Cardiac fibroblast (primary cell): Measurements from ENCODE around the gene BCL2.

Experiments
- DNase-seq, 2 donors: peaks; one replicate each; pipeline versions ENCODE4 v3.0.0 to v3.0.0-alpha.2; 2010; ENCODE audit warnings: low read depth in 2 of 2
- H3K4me3 ChIP-seq, 2 donors: replicated peaks in 1 of 2; 1 replicate in 1 of 2; 2 replicates in 1 of 2; pipeline ENCODE4 v1.5.1; 2011; ENCODE audit warnings: low read depth in 2 of 2, low read length in 2 of 2, mild to moderate bottlenecking in 2 of 2, moderate library complexity in 1 of 2
- TF ChIP-seq, protein P1 (sequence below): IDR thresholded peaks from one replicate; pipeline ENCODE4 v1.5.1; 2011; ENCODE audit warnings: low read depth, mild to moderate bottlenecking, low read length, inconsistent platforms

The BCL2 gene

DNA sequence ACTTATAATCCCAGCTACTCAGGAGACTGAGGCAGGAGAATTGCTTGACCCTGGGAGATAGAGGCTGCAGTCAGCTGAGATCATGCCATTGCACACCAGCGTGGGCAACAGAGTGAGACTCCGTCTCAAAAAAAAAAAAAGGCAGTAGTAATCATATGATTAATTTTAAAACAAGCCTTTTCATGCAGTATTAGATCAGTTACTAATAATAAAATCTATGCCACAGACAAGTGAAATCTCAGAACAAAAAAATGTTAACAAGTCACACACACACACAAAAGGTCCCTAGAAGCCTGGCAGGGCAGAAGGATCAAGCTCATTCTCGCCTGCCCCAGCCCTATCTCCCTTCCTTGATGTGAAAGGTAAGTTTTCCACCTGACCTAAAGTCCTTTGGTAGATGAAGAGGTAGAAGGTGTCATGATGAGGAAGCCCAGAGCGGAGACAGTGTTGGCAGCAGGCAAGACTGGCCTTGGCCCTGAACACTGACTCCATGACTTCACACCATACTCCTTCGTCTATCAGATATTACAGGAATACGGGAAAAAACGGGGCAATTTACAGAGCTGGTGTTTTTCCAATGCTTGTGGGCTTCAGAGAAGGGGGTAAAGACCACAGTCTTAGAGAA, 36.8 kb upstream of the BCL2 start:
- TF ChIP-seq, protein P1, sequence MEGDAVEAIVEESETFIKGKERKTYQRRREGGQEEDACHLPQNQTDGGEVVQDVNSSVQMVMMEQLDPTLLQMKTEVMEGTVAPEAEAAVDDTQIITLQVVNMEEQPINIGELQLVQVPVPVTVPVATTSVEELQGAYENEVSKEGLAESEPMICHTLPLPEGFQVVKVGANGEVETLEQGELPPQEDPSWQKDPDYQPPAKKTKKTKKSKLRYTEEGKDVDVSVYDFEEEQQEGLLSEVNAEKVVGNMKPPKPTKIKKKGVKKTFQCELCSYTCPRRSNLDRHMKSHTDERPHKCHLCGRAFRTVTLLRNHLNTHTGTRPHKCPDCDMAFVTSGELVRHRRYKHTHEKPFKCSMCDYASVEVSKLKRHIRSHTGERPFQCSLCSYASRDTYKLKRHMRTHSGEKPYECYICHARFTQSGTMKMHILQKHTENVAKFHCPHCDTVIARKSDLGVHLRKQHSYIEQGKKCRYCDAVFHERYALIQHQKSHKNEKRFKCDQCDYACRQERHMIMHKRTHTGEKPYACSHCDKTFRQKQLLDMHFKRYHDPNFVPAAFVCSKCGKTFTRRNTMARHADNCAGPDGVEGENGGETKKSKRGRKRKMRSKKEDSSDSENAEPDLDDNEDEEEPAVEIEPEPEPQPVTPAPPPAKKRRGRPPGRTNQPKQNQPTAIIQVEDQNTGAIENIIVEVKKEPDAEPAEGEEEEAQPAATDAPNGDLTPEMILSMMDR, result no peak
- DNase-seq, result no peak
- H3K4me3 ChIP-seq, result no peak overlapping the region

DNA sequence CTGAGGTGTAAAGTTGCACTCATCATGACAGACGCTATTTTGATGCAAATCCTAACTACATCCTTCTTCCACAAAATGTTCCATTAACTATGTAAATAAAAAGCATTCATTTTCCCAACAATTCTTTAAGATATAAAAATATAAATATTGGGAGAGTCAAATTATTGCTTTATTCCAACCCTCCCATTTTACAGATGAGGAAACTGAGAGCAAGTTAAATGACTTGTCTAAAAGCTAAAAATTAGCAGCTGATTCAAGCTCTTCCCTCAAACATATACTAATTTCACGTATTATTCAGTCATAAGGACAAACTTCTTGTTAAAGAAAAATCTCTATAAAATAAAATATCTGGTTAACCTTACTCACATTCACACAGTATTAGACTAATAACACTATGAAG, 30.7 kb upstream of the BCL2 start:
- no peak overlapping the region for H3K4me3 ChIP-seq
- DNase-seq, result no peak
- TF ChIP-seq, protein P1, result no peak

DNA sequence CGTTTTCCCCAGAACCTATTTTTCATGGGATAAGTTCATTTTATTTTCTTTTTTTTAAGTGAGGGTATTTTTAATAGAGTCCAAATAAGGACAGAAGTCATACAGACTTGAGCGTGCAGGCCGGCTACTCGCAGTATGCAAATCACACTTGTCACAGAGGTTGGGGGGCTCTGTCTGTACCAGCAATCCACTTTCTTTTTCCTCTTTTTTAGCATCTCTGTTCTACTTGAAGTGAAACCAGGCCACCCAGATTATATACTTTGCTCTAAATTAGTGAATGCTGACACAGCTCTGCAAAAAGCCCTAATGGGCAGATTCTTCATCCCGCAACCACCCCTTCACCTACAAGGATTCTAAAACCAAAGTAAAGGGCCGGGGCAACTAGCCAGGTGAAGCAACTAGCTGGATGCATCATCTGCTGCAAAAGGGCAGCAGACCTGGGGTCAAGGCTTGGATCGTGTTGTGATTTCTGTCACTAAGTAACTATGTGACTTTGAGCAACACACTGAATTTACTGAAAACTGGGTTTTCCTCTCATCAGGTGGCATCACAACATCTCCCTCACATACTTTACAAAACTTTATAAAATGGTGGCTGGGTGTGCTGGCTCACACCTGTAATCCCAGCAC, 29.1 kb upstream of the BCL2 start:
- H3K4me3 ChIP-seq, result no peak overlapping the region
- TF ChIP-seq, protein P1, result no peak
- no peak for DNase-seq

DNA sequence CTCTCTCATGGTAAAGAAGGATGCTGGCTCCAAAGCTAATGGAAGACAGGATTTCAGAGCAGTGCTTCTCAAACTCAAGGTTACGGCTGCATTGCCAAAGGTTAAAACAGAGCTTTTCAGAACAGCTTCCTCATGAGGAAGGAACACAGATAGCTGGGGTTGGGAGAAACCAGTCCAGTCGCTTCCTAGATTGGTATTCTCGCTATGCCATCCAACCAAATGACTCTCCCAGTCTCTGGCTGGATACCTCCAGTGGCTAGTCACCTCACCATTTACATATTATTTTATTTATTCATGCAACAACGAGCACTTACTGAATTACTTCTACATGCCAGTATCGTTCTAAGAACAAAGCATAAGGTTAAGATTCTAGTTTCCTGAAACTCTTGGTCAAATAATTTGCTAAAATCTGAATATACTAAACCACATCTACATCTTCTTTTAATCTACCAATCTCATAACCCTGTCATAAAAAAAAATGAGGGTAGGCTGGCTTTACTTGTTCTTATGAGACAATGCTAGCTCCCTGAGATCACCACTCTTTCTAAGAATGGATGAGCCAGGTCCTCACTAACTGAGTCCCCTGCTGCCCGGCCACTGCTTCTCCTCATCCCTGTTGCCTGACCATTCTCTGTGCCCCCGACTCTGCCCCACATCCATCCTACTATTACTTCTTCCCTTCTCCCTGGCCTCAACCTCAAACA, 27.1 kb upstream of the BCL2 start:
- H3K4me3 ChIP-seq, result no peak overlapping the region
- no peak for DNase-seq
- TF ChIP-seq, protein P1, result no peak

DNA sequence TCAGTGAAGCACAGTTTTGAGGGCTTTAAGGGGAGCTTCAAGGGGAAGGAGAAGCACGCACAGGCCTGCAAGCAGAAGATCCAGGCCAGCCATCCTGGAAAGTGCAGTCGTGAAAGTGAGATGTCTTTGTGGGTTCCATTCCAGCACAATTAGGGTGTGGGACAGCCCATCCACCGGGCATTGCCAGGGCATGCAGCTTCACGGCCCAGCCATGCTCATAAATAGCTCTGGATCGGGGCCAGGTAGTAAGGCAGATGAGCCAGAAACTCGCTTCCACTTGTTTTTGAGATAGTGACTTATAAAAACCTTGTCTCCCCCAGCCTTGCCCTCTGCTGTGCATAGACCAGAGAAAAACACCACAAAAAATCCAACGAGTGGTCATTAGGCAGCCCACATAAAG, 26.5 kb upstream of the BCL2 start:
- peak in 1 of 2 donors; percentile 7 for DNase-seq
- H3K4me3 ChIP-seq, result no peak overlapping the region
- TF ChIP-seq, protein P1, result no peak

DNA sequence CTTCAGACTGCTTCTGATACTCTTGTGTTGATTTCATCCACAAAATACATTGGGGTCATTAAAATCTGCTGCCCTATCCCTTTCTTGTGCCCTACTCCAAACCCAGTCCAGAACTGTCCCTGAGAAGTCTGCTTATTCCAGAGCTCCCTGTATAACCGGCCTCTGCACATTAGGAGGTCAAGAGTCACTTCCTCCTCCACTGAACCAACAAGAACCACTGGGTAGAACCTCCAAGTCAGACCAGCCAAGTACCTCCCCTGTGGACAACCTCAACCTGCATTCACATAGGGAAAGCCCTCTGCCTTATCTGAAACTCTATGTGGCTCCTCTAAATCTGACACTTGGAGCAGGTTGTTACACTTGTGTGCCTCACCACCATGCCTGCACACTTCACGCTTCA, 25.3 kb upstream of the BCL2 start:
- DNase-seq, result no peak
- TF ChIP-seq, protein P1, result no peak
- H3K4me3 ChIP-seq, result no peak overlapping the region
